ENCODE results near the gene TMEM81.

TMEM81 gene, protein sequence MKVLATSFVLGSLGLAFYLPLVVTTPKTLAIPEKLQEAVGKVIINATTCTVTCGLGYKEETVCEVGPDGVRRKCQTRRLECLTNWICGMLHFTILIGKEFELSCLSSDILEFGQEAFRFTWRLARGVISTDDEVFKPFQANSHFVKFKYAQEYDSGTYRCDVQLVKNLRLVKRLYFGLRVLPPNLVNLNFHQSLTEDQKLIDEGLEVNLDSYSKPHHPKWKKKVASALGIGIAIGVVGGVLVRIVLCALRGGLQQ

GRCh38 chr1:205084360-205084759, at the start of gene TMEM81:
TMEM81 (minus strand) TSS chr1:205084460; CDS start chr1:205084320, 140 bp downstream.
- DNase-seq = no peak

GRCh38 chr1:205133287-205133686, 49.0 kb upstream of the TMEM81 start:
- DNase-seq = no peak

DNA sequence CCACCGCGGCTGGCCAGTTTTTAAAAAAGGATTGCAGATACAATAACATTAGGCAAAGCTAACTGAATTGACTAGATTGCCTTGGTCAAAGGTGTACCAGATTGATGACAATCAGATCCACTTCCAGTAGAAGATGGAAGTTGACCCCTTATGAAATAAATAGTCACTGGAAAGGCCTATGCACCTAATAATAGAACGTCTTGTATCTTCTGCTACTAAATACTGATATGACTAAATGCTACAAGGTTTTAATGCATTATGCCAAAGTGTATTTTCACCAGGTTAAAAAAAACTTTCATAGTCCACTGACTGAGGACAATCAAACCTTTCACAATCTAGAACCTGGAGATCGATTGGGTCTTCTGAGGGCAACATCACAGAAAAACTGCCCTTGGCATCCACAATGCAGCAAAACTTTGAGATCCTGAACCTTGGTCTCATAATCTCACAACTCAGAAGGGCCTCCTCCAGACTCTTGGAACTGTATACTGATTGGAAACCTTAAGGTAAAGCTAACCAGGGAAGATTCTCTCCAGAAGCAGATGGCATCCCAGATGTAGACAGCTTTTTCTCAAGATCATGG, 45.3 kb upstream of the TMEM81 start:
- DNase-seq = no peak

GRCh38 chr1:205128050-205128449, 43.8 kb upstream of the TMEM81 start:
- no peak for DNase-seq

- DNase-seq = no peak
These were observed 43.4 kb upstream of the TMEM81 start for GRCh38 chr1:205127646-205128045.

- no peak for DNase-seq
These were observed 40.5 kb upstream of the TMEM81 start for GRCh38 chr1:205124726-205125125.

DNA sequence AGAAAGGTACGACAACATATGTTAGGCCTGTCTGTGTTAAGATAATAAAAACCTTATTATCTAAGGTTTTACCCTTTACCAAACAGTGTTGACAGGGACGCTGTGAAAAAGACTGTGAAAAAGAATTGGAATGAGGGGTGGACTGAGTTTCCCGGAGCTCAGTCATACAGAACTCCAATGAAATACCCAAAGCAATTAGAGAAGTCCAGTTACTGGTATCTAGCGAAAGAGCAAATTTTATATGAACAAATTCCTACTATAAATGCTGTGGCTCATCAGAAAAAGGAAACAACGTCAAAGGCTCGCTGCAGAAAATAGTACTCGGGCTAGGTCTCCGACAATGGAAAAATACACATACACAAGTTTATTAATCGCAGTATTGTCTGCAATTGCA, 38.2 kb upstream of the TMEM81 start:
- DNase-seq = no peak

- DNase-seq = peak; percentile 98
These were observed 37.6 kb upstream of the TMEM81 start, which contains the start of gene RBBP5 for GRCh38 chr1:205121660-205122488. RBBP5 (minus strand) TSS chr1:205121978; CDS start chr1:205121873, 105 bp downstream.

- no peak for DNase-seq
These were observed 34.5 kb upstream of the TMEM81 start for GRCh38 chr1:205118752-205119151.

DNA sequence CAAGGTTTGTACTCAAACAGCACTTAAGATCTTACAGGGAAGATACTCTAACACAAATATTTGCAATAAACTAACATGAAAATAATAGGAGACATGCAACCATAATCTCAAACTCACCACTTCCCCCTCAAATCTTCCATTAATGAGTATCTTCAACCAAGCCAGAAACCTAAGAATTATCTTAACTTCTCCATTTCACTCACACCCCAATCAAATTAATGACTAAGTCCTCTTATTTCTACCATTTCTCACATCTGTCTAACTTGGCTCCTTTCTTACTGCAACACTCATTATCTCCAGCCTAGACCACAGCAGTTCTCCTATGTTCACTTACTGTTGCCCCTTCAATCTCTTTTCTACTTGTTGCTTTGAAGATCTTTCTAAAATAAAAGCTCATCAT, 27.1 kb upstream of the TMEM81 start:
- no peak for DNase-seq

DNA sequence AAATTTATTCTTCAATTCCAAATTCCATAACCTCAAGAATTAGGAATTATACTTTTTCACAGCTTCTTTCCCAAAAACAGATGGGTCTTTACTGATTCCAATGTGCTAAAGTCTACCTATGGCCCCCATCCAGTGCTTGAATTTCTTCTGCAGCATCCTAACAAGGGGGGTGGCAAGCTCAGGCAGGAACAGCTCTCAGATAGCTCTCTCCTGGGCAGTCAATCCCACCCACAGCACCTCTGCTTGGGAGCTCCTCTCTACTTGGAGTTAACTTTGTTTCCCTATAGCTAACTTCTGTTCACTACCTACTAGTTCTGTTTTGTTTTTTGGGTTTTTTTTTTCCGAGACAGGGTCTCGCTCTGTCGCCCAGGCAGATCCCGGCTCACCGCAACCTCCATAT, 25.5 kb upstream of the TMEM81 start:
- DNase-seq = no peak

DNA sequence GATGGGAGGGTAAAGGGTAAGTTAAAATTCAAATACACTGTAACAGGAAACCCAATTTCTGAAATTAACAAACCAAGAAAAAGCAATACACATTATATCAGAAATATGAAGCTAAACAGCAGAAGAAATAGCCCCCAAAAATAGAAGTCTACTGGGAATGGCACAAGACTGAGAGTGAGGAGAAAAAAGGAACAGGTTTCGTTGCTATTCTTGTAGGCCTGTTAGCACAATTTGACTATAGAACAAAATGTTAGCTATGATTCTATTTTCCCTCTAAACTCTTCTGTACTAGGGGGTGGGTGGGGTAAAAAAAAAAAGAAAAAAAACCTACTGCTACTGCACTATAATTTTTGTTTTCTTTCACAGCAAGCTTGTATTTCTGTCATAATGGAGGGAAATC, 25.0 kb upstream of the TMEM81 start:
- no peak for DNase-seq

DNA sequence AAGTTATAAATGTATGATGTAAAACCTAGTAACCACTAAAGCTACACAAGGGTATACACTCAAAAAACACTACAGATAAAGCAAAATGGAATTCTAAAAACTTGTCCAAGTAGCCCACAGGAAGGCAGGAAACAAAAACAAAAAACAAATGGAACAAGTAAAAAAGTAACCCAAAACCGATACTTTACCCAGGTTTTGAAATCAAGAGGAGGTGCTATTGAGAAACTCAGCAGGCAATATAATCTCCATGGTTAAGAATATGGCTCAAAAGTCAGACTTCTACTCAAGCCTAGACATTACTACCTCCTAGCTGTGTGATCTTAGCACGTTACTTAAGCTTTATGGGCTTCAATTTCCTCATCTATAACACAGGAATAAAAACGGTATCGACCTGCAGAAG, 24.2 kb upstream of the TMEM81 start:
- no peak for DNase-seq

DNA sequence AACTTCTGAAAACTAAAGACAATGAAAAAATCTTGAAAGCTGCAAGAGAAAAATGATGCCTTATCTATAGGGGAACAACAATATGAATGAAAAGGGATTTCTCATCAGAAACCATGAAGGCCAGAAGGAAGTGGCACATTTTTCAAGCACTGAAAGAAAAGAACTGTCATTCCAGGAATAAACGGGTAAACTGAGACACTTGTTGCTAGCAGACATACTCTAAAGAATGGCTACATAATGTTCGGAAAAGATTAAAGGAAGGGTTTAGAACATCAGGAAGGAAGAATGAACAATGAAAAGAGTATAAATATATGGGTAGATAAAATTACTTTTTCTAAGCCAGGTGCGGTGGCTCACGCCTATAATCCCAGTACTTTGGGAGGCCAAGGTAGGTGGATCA, 23.1 kb upstream of the TMEM81 start:
- DNase-seq = no peak

DNA sequence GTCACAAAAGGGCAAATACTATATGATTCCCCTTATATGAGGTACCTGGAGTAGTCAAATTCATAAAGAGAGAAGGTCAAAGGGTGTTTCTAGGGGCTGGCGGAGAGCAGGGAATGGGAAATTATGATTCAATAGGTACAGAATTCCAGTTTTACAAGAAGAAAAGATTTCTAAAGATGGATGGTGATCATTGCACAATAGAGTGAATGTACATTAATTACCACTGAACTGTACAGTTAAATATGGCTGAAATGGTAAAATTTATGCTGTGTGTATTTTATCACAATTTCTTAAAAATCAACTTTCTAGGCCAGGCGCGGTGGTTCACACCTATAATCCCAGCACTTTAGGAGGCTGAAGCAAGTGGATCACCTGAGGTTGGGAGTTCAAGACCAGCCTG, 18.1 kb upstream of the TMEM81 start:
- DNase-seq = no peak

DNA sequence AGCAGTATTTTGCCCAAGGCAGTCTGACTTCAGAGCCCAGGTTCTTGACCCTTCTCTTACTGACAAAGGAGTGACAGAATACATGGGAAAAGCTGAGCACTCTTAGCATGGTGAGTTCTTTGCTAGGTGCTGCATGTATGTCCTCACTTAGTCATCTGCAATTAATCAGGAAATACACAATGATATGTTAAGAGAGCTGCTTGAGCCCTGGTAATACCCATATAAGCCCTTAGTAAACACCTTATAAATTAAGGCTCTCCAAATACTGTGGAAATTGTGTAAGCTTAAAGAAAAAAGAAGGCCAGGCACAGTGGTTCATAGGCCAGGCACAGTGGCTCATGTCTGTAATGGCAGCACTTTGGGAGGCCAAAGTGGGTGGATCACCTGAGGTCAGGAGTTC, 14.0 kb upstream of the TMEM81 start:
- no peak for DNase-seq

- DNase-seq = no peak
These were observed 11.2 kb upstream of the TMEM81 start for GRCh38 chr1:205095422-205095821.

- no peak for DNase-seq
These were observed 6.9 kb upstream of the TMEM81 start for GRCh38 chr1:205091043-205091740.

DNA sequence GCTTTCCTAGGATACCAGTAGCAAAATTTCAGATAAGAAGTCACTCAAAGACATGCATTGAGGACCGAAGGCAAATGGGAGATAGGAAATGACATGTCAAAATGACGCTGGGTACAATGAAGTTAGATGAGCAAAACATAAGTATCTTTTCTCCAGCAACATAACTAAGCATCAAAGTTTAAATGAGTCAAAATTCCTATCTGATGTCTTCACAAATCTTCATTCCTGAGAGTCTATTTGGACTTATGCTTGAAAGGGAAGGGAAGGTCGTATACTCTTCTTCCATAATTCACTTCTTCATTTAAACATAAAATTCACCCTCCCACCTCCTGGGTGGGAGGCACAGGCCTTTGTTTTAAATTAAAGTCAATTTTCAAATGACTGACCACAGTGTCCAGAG, 4.1 kb upstream of the TMEM81 start:
- no peak for DNase-seq

GRCh38 chr1:205082431-205082830, 1.8 kb downstream of the TMEM81 start:
- no peak for DNase-seq

GRCh38 chr1:205077934-205078311, 6.3 kb downstream of the TMEM81 start:
- no peak for DNase-seq

DNA sequence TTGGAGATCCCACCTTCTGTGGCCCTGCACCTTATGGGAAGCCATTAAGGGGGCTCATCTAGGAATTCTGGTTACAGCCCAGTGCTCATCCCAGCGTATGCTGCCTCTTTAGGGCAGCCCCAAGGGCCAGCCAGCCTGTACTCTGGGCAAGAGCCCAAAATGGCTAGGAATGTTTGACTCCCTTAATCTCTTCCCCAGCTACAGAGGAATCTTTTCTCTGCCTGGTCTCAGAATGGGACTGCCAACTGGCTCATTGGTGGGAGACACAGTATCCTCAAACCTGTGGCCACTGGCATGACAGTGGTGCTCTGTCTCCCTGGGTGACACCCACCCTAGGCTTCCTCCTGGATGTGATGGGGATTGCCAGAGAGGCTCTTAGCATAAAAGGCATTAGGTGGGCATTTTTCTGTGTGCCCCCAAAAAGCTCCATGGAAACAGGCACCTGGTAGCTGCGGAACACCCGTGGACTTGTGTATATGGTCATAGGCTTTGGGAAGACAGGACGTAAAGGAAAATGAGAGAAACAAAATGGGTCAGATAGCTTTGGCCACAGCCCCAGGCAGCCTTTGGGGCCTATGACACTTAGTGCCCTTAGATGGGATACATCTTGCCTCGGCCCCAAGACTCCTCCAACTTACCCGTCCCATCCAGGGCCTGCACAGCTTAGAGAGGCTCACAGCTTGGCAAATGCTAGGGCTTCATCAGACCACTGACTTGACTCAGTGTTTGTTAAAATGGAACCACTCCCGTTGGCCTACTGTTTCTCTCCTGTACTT, 6.9 kb downstream of the TMEM81 start:
- no peak for DNase-seq
